Activated T-cell treated with anti-CD3 and anti-CD28 coated beads for 1 hour (primary cell): ENCODE measurements around the gene NPVF.

Source experiments
- DNase-seq: peaks from one replicate; pipeline ENCODE4 v3.0.0-alpha.2; 2020; ENCODE audit warnings: low read depth

Gene NPVF, protein sequence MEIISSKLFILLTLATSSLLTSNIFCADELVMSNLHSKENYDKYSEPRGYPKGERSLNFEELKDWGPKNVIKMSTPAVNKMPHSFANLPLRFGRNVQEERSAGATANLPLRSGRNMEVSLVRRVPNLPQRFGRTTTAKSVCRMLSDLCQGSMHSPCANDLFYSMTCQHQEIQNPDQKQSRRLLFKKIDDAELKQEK

DNA sequence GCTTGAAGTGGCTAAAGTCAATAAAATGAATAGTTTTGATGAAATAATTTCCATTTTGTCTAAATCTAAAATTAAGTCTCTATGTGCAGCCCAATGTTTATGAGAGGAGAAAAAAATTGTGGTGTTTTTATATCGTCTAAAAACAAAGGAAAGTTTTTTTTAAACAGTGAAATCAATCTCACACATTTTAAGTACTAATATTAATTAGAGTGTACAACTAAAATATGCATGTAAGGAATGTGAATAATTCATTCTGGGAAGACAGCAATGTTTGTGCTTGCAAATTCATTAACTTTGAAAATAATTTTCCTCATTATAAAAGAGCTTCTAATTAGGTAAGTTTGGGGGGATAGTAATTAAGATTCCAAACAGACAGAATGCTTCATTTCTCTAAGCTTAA, at the start of gene NPVF:
TSS of gene NPVF (minus strand) at position 101 of the 400 bp plus-strand sequence. CDS start at position 54, 47 bp downstream.
- DNase-seq: no peak

DNA sequence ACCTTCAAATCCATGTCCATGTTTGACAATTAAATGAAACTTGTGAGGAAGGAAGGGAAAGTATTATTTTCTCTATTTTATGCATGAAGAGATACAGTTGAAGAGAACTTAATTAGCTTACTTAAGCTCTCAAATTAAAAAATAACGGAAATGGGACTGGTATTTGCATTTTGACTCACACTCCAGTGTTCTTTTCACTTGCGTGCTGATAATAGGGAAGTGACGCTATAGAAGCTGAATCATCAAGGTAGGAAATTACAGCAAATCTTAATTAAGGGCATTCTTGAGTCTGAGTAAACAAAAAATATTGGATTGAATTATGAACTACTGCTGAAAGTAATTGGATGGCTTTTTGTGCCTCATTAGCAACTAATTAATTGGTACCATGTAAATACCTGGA, 44.0 kb upstream of the NPVF start:
- no peak for DNase-seq

DNA sequence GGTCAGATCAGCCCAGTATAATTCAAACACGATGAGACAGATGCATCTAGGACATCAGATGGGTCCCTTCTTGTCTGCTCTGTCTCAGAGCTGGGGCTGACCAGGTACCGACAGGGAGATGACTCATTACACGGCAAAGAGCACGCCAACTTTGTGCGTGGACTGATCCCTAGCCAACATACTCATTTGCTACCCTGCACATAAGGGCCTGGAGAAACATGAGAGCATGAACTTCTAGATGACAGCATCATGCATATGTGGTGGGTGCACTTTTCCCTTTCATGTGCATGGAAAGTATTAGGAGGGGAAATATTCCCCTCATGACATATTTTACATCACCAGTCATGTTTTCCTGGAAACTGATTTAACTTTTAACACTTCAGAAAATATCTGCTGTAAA, 35.1 kb upstream of the NPVF start:
- no peak for DNase-seq

DNA sequence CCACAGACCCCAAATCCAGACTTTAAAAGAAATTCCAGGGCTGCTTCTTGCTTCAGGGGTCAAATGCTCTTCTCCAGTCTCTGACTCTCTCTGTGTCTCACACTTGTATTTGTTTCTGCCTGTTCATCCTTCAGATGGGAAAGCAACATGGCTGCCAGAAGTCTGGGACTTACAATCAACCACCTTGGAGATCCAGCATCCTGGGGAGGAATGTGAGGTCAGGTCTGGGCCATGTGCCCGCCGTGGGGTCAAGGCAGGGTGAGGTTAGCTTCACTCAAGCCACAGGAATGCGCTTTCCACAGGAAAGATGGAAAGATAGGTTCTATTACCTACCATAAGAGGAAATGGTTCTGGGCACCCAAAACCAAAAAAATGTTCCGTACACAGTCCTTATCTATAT, 34.3 kb upstream of the NPVF start:
- DNase-seq: no peak

DNA sequence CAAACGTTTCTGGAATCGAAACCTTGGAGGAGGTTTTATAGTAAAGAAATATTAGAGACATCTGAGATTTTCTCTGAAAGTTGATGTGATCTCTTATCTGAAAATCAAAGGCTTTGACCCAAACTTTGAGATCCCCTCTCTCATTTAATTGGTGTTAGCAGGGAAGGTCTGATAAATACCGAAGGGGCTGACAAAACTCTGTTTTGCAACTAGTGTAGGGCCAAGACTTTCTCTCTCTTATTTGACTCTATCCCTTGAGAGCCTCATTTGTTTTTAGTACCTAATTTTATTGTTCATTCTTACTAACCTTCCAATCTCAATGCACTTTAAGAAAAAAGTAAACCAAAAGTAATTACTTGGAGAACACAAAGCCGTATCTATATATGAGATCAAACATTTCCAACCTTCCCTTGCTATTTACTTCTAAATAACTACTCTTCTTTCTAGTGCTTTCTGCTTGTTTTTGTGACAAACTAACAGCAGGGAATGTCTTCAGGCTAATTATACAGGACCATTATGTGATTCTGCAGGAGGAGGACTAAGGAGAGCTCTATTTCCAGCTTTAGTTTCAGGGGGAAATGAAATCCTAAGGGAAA, 33.4 kb upstream of the NPVF start:
- no peak for DNase-seq

DNA sequence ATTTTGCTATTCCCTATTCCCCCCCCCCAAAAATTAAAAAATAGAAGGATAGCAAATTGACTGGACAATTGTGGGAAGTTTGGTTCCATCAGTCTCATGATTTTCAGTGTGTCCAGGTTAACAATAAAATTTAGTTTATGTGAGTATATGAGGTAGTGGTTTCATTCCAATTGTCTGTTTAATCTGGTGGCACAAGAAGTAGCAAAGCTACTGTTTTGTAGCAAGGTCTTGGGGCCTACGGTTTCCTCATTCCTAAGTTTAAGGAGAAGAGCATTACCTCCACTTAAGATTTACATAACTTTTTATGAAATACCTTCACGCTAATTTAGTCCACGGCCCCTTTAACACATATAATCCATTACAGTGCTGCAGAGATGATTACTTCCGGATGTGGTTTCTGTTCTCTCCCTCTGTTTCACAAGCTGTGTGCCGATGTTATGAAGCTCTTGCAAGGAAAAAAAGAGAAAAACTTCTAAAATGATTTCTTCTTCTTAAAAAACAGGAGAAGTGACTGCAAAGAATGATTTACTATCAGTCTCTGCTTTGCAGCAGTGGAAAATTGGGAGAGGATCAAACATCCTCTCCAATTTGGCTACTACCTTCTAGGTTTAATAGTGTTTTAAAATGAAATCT, 32.7 kb upstream of the NPVF start:
- DNase-seq: no peak

DNA sequence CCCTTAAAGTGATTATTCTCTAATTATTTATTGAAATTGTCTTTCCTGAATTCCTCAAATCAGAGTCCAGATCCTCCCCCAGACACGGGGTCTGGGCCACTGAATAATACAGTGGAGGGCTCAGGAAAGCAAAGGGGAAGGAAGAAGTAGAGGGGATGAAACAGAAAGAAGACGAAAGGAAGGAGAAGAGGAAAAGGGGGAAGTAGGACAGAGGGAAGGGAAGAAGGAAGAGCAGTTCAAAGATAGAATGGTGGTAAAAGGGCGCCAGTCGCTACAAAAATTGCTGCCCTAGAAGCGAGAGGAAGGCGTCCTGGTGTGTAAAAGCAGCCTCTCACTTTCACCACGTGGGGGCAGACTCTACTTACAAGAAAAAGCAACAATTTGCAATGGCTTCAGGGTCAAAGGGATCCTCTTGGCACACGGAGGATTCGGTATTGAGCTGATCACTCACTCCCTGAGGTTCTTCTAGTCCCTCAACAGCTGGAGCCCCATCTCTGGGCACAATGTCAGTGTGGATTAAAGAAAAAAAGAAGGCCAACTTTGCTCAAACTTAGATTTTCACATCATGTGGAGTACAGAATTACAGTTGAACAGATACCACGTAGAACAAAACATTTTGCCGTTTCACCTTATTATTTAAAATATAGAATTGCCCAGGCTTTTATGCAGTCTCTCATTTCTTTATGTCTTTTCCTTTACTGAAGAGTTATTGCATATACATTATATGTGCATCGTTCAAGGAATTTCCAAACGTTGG, 31.4 kb upstream of the NPVF start:
- peak; percentile 42 for DNase-seq

DNA sequence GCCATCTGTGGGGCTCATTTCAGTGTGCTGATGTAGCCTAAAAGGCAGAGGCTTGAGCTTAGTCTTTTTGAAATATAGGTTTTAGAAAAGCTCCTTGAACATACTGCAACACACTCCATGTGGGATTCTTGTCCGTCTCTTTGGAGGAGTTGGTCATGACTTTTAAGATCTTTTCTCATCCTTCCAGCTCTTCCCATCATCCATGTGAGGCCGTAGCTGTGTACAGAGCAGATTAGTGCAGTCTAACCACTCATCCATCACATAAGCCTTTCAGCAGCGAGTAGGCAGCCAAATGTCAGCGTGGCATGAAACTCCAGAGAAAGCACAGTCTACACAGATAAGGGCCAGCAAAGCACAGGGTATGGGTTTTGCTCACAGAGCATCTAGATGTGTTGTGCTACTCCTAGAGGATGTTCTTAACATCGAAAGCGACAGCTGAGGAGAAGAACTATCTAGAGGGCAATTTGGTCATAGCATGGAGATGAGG, 28.1 kb upstream of the NPVF start:
- no peak for DNase-seq

DNA sequence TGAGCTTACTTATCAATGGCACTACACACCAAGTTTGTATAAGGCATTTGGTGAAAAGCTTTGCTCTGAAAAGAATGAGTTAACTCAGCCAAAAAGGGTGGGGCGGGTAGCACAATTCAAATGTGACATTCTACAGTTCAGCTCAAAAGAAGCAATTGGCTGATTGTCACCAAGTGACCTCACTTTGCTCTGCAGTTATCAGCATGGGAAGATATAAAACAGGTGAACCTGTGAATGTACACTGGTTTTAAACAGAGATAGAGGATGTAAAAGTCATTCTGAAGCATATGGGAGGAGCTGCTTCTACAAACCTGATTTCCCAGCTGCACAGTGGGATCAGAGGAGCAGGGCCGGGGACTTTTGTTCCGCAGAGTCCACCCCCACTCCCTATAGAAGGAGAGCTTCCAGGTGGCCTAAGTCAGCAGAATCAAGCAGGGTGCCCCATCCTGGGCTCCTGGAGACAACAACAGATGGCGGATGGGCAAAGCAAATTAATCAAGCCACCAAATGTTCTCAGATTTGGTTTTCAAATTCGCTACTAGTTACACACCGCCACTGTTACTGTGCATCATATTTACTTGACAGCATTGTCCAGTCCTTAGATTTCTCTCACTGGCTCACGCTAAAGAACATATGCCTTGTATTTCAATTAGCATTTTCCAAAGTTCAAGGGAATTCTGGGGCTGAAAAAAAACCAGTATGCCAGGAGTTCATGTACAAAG, 27.5 kb upstream of the NPVF start:
- no peak for DNase-seq

DNA sequence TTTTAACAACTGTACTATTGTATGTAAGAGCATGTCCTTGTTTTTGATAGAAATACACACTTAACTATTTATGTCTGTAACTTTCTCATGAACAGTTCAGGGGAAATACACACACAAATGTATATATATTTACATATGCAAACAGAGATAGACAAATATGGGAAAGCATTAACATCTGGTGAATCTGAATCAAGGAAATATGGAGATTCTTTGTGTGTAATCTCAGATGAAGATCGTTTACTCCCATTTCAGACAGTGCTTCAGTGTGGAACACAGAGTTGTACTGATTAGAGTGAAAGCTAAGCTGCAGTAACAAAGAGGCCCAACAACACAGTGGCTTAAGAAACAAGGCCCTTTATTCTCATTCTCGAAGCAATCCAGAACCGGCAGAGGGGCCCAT, 26.3 kb upstream of the NPVF start:
- no peak for DNase-seq

DNA sequence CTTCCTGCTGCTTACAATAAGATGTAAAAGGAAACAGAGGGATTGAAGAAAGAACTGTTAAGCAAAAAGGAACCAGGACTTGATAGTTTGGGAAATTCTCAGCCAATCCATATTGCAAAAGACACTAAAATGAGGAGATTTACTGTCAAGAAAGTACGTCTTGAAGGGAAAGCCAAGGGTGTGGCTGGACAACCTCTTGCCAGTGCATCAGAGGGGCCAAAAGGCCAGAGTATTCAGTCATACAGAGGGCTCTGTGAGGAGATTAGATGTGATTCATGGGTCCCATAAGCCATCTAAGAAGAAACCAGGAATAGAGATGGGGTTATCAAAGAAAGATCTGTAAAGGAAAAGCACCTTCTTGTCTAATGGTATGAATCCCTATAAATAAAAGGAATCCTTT, 25.4 kb upstream of the NPVF start:
- no peak for DNase-seq

DNA sequence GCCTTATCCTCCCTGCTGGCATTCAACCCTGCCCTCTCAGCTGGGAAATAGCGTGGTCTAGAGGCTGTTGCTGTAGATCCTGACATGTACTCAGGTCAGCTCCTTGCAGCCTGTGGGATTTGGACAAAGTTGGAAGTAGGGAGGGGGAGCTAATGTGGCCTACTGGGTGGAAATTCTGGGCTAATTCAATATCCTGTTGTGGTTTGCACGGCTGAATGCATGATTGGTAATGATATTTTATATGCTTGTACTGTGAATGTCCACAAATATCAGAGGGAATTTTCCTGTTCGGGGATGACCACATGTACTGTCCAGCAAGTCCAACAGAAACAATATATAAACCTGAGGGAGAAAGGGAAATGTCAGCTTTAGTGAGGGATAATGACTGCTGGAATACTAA, 22.1 kb upstream of the NPVF start:
- DNase-seq: no peak

DNA sequence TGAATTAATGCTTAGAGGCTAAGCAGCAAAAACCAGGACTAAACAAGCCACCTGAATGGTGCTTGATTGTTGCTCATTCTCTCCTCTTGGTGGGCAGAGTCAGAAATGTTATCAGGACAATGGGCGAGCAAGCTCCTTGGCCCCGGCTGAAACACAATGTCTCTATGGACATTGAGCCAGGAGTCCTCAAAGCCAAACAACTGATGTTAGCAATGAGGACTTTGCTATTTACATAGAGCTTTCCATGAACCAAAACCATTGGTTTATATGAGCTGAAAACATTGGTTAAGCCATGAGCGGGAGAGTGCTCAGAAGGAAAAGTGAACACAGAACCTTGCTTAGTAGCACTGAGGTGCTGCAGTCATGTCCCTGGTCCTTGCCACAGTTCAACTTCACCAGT, 21.5 kb upstream of the NPVF start:
- DNase-seq: no peak

DNA sequence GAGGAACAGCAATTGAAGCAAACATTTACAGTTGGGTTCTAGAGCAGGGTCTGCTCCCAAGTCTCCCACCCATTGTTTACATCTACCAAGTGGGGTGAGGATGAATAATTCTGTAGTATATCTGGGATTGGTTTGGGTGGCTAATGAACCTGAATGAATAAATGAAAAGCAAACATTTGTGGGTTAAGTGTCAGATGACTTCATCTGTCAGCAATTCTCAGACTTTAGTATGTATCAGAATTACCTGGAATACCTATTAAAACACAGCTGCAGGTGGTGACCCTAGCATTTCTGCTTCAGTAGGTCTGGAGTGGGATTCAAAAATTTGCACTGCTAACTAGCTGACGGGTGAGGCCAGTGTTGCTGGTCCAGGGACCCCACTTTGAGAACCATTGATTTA, 18.0 kb upstream of the NPVF start:
- DNase-seq: no peak

DNA sequence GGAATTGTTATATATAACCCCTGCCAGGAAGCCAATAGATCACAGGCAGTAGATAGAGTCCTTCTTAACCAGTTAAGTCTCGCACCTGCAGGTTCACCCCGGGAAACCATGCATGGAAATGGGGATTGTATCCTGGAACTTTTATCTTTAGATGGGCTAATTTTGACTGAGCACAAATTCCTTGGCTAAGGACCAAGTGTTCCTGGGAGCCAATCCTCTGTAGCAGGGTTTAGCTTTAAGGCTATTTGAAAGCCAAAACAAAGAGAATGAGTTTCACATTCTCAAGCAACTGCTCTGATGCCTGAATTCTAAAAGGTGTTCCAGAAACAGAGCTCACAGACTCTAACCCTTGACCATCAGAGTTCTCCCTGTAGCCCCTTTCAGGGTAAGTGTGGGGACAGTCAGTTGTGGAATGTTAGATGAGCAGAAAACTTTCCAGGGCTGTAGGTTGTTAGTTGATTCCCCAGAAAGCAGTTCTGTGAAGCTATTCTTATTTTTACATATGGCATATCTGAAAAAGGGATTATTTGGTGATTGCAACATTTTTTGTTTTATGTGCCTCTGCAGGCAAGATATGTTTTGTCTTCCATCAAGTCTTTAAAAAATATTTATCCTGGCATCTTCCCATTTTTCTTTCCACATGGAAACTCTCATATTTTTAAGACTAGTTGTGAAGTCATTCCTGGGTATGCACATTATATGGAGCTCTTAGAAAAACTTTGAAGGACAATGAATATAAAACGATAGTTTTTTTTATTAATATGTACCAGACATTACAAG, 16.2 kb upstream of the NPVF start:
- no peak for DNase-seq

DNA sequence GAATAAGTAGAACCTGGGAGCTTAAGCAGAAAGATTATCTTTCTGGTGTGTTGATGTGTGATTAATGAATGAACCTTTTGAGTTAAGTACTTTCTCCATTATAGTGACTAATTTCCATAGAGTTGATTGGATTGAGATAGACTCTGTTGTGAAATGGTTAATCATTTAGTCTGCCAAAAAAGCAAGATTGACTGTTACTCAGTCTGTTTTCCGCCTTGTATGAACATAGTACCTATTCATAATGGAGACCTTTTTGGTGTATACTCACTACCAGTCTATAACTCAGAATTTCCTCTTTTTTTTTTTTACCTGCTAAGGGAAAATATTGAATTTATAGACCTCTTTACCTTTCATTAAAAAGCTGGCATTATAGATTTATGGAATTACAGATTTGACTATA, 14.4 kb upstream of the NPVF start:
- DNase-seq: no peak

DNA sequence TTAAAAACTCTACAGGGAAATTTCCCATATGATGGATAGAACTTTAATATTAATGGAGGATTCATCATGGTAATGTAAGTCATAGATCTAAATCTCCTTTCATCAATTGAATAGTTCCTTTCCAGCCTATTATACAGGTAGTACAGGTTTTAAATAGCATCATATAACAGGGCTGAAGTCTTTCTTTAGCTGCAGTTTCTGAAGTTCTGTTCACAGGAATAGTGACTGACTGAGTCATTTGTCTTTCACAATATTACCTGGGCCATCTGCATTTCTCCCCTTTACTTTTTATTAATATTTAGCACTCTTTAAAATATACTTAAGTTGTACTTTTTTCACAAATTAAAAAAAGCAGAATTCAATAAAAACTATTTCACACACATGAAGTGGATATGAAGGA, 12.6 kb upstream of the NPVF start:
- DNase-seq: no peak

DNA sequence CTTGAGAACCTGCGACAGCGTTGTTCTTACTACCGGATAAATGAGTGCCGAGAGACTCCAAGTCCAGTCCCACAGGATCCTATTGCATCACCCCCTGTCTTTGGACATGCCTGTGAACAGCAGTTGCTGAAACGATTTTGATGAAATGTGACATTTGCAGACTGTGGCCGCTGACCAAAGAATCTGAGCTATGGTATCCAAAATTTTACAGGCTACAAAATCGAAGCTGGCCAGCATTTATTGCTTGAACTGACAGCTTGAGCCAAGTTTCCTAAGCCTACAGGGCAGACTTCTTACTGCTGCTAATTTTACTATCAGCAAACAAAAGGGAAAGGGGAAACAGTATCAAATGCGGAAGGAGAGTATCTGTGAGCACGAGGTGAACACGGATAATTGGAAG, 12.1 kb upstream of the NPVF start:
- DNase-seq: no peak

DNA sequence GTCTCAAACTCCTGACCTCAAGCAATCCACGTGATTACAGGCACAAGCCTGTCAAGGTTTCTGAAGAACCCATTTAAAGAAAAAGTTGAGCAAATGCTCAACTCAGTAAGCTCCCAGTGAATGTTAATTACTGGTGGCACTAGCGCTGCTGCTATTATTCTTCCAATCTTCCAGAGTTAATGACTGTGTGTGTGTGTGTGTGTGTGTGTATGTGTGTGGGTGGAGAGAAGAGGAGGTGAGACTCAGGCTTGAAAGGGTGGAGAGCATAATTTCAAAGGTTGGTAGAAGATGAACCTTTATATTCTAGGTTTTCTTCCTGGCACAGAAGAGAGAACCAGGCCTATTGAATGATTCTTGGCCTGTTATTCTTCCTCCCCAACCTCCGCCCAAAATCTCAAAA, 11.6 kb upstream of the NPVF start:
- no peak for DNase-seq

DNA sequence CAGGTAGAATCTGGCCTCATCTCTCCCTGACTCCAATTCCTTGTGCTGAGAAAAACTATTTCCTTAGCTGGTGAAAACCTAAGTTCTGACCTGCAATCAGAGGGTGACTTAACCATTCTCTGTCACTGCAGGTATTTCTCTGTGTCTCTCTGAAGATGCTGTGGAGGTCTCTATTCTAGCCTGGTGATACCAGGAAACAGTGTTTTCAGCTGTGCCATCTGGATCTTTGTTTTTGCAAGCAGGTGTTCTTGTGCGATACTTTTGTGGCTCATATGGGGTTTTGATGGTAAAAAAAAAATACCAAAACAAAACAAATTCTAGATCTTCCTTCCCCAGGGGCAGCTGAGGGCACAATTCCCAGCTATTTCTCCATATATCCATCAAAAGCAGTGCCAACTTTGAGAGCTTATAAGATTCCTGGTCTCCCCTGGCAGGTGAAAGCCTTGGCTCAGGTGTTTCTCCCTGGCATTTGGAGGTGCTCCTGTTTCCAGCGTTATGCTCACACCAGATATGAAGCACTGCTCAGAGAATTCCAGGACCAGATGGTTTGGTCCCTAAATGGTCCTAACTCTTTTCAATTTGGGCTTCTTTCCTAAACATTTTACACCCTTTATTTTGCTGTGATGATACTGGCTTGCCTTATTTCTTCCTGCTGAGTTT, 9.9 kb upstream of the NPVF start:
- no peak for DNase-seq

DNA sequence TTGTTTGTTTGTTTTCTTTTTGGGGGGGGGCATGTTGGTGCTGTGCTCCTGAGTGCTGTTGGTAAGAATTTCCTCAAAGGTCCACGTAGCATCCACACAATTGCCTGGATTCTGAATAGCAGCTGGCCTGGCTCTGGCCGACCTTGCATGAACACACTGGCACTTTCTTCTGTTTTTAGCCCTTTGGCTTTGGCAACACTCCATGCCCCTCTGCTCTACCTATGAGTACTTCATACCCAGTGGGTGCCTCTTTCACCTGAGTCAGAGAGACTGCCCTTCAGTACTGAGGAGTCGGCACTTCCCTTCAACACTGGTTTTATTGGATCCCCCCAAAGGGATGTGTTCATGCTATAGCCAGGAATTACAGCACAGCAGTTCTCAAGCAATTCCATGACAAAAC, 7.2 kb upstream of the NPVF start:
- DNase-seq: no peak
